ENCODE results near the gene UVSSA.
"Not testable (repeated sequence)": the region's sequence is repeated elsewhere in the genome, so short reads cannot be mapped to it uniquely, and the experiment has no call there.

UVSSA gene

GRCh38 chr4:1417522-1418390 lies 70.7 kb downstream of the UVSSA start:
- H3K27me3 ChIP-seq (ENCODE audit: control insufficient read depth, insufficient read depth, low read length): peaks cover 12% of the 10 kb centered on the region
- no peaks in the 10 kb centered on the region for H3K4me1 ChIP-seq (ENCODE audit: control insufficient read depth, insufficient read depth, low read length)
- H3K4me3 ChIP-seq (ENCODE audit: low read depth, low read length): no peak overlapping the region
- no peaks in the 10 kb centered on the region for H3K9me3 ChIP-seq (ENCODE audit: control insufficient read depth, insufficient read depth, low read length)
- H3K9ac ChIP-seq (ENCODE audit: low read depth, low read length): no peak overlapping the region
- H3K36me3 ChIP-seq (ENCODE audit: control insufficient read depth, insufficient read depth, low read length): no peaks in the 10 kb centered on the region

GRCh38 chr4:1418494-1419285 lies 71.7 kb downstream of the UVSSA start:
- H3K9me3 ChIP-seq (ENCODE audit: control insufficient read depth, insufficient read depth, low read length): no peaks in the 10 kb centered on the region
- no peak overlapping the region for H3K4me3 ChIP-seq (ENCODE audit: low read depth, low read length)
- no peaks in the 10 kb centered on the region for H3K36me3 ChIP-seq (ENCODE audit: control insufficient read depth, insufficient read depth, low read length)
- H3K9ac ChIP-seq (ENCODE audit: low read depth, low read length): no peak overlapping the region
- peaks cover 3% of the 10 kb centered on the region for H3K27me3 ChIP-seq (ENCODE audit: control insufficient read depth, insufficient read depth, low read length)
- H3K4me1 ChIP-seq (ENCODE audit: control insufficient read depth, insufficient read depth, low read length): no peaks in the 10 kb centered on the region

- H3K9me3 ChIP-seq (ENCODE audit: control insufficient read depth, insufficient read depth, low read length): no peaks in the 10 kb centered on the region
- no peak overlapping the region for H3K9ac ChIP-seq (ENCODE audit: low read depth, low read length)
- H3K27me3 ChIP-seq (ENCODE audit: control insufficient read depth, insufficient read depth, low read length): no peaks in the 10 kb centered on the region
- no peaks in the 10 kb centered on the region for H3K36me3 ChIP-seq (ENCODE audit: control insufficient read depth, insufficient read depth, low read length)
- H3K4me3 ChIP-seq (ENCODE audit: low read depth, low read length): no peak overlapping the region
- no peaks in the 10 kb centered on the region for H3K4me1 ChIP-seq (ENCODE audit: control insufficient read depth, insufficient read depth, low read length)
These were observed 72.7 kb downstream of the UVSSA start for GRCh38 chr4:1419708-1420107.

- Histone ChIP-seq H3K4me1 (ENCODE audit: control insufficient read depth, insufficient read depth, low read length) (no peaks in the 10 kb centered on the region), H3K9ac (ENCODE audit: low read depth, low read length) (no peak overlapping the region), H3K9me3 (ENCODE audit: control insufficient read depth, insufficient read depth, low read length) (no peaks in the 10 kb centered on the region), H3K27me3 (ENCODE audit: control insufficient read depth, insufficient read depth, low read length) (no peaks in the 10 kb centered on the region), H3K4me3 (ENCODE audit: low read depth, low read length) (no peak overlapping the region), H3K36me3 (ENCODE audit: control insufficient read depth, insufficient read depth, low read length) (no peaks in the 10 kb centered on the region)
These were observed 74.6 kb downstream of the UVSSA start for GRCh38 chr4:1421657-1422056.

- Histone ChIP-seq H3K36me3 (ENCODE audit: control insufficient read depth, insufficient read depth, low read length) (no peaks in the 10 kb centered on the region), H3K27me3 (ENCODE audit: control insufficient read depth, insufficient read depth, low read length) (no peaks in the 10 kb centered on the region), H3K9ac (ENCODE audit: low read depth, low read length) (no peak overlapping the region), H3K4me3 (ENCODE audit: low read depth, low read length) (no peak overlapping the region), H3K9me3 (ENCODE audit: control insufficient read depth, insufficient read depth, low read length) (no peaks in the 10 kb centered on the region), H3K4me1 (ENCODE audit: control insufficient read depth, insufficient read depth, low read length) (no peaks in the 10 kb centered on the region)
These were observed 80.0 kb downstream of the UVSSA start for GRCh38 chr4:1427010-1427409.

- H3K9me3 ChIP-seq (ENCODE audit: control insufficient read depth, insufficient read depth, low read length); H3K9ac ChIP-seq (ENCODE audit: low read depth, low read length); H3K27me3 ChIP-seq (ENCODE audit: control insufficient read depth, insufficient read depth, low read length); H3K4me3 ChIP-seq (ENCODE audit: low read depth, low read length); H3K36me3 ChIP-seq (ENCODE audit: control insufficient read depth, insufficient read depth, low read length); H3K4me1 ChIP-seq (ENCODE audit: control insufficient read depth, insufficient read depth, low read length): not testable (repeated sequence)
These were observed 96.7 kb downstream of the UVSSA start for GRCh38 chr4:1443688-1444172.
